HG03457 (cell line): ENCODE results near the gene PROP1.
"Not testable (repeated sequence)": the region's sequence is repeated elsewhere in the genome, so short reads cannot be mapped to it uniquely, and the experiment has no call there.

Experiments
- ATAC-seq: cut with Tn5 transposase; IDR thresholded peaks from one replicate; pipeline ENCODE4 v1.9.1; 2021; ENCODE audit warnings: moderate number of reproducible peaks; ENCODE audit not compliant: unreplicated experiment

The PROP1 gene

DNA sequence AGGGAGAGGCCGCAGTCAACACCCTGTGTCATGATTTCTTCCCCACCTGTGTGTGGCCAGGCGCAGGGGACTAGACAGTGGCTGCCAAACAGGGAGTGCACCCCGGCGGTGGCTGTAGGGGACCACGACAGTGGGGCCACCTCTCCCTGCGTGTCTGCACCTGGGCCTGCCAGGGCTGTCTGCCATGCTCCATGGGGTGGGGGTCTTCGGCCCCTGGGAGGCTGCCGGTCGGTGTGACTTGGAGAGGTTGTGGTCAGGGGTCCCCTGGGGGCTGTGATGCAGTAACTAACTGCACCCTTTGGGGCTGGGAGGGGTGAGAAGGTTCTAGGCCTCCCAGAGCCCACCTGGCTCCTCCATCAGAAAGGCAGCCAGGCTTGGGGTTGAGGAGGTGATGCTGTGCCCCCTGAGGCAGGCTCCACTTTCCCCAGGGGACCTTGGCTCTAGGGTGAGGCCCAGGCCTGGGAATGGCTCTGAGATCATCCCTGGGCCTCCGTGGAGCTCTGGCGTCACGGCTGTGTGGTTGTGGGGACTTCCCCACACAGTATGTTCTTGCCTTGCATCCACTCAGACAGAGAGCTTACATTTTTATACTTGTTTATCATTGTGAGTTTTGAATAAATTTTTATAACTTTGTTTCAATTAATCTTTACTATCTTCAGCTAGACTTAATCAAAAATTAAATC, 50.3 kb downstream of the PROP1 start:
- not testable (repeated sequence) for ATAC-seq

DNA sequence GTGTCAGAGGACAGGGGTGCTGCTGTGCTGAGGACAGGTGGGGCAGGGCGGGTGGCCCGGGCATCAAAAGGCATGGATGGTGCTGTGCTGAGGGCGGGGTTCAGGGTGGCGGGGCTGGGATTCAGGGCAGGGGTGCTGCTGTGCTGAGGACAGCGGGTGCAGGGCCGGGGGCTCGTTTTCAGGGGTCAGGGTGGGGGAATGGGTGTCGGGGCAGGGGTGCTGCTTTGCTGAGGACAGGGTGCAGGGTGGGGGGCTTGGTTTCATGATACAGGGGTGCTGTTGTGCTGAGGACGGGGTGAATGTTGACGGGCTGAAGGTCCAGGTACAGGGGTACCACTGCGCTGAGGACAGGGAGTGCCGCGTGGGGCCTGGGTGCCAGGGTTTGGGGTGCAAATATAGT, 50.9 kb downstream of the PROP1 start:
- not testable (repeated sequence) for ATAC-seq

DNA sequence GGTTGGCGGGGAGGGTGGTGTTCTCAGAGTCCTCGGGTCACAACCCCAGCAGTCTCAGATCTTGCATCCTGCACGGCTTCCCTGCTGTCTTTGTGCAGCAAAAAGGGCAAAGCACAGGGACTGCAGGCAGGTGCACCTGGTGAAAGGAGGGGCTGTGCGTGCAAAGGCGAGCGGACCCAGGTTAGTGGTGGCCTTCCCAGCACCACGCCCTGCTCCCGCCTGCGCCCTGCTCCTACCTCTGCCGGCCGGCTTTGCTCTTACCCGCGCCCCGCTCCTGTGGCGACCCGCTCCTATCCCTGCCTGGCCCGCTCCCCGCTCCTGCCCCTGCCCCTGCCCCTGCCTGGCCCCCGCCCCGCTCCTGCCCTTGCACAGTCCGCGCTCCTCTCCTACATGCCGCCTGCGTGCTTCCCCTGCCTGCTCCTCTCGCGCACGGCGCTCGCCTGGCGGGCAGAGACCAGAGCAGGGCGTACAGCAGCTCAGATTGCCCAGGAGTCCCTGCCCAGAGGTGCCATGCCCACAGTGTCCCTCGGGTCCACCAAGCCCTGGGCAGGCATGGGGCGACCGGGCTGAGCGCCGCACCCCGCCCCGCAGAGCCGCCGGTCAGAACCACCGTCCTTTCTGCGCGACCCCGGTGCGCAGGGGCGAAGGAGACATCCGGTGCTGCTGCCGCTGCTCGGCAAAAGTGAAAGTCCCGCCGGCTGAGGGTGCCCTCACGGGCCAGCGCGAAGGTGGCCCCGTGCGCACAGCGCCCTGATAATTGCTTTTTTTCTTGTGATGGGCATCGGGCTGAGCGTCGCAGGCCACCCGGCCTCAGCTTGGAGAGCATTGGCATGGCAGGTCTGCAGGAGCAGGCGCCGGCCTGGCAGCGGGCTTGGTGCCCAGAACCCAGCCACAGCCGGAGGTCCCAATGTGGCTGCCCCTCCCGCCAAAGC, 52.0 kb downstream of the PROP1 start:
- not testable (repeated sequence) for ATAC-seq

DNA sequence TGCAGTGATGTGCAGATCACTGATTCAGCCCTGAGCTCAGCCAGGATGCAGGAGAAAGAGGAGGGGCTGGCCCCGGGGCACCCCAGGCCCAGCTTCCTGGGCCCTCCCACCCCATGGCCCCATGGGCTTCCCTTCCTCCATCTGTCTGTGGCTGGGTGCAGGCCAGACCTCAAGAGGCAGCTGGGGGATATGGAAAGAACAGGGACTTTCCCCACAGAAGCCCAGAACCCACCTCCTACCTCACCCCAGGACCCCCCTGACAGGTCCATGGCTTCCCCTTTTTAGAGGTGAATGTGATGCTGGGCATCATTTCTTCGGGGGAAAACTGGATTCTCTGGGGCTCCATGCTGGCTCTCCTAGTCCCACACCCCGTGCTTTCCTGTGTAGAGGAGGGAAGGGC, 53.1 kb downstream of the PROP1 start:
- not testable (repeated sequence) for ATAC-seq
